Effector CD8-positive, alpha-beta T cell (primary cell): ENCODE results near the gene KCNH1.

ENCODE experiments used
- DNase-seq: peaks from one replicate; lab custom pipeline; 2025; lab: John Stamatoyannopoulos, UW

The KCNH1 gene

DNA sequence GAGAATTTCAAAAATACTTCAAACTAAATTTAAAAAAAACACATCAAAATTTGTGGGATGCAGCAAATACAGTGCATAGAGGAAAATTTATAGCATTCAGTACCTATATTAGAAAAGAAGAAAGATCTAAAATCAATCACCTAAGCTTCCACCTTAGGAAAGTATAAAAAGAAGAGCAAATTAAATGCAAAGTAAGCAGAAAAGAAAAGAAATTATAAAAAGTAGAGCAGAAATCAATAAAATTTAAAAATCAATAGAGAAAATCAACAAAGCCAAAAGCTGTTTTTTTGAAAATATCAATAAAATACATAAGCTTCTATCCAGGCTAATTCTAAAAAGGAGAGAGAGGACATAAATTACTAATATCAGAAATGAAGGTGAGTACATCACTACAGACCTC is 255.4 kb downstream of the KCNH1 start:
- no peak for DNase-seq

DNA sequence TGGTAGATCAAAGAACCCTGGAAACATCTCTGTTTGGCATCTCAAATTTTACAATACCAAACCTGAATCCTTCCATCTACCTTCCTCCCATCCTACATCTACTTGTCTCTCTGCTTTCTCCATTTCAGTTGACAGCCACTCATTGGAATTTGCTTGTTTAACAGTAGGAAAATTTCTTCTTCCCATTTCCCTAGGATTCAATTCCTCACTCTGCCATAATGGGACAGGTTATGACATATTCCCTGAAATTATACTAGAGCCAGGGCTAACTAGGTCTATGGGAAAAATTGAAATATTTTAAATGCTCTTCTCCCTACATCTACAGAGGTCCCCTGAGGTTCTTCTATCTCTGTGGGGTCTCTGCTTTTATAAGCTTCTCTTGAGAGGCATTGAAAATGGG is 257.7 kb downstream of the KCNH1 start:
- no peak for DNase-seq

DNA sequence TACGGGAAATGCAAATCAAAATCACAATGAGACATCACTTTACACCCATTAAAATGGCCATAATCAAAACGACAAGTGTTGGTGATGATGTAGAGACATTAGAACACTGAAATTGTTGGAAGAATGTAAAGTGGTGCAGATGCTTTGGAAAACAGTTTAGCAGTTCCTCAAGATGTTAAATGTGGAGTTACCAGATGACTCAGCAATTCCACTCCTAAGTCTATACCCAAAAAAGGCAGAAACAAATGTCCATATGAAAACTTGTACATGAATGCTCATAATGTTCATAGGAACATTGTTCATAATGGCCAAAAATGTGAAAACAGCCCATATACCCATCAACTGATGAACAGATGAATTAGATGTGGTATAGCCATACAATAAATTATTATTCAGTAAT is 267.4 kb downstream of the KCNH1 start:
- DNase-seq, result no peak

DNA sequence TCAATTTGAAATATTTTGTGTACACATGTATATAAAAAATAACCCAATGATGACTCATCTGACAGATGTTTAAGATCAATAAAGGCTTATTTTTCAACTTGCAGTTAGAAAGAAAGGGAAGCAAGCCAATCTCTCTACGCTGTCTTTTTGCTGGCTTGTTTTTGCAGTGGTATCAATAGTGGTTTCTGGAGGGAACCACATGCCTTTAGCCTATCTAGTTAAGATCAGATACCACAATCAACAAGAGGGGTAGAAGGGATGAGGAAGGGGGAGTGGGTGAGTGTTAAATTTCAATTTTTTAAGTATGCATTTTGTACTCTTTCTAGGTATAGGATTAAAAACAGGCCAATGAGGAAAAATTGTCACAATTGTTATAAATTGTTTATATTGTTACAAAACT is 276.2 kb downstream of the KCNH1 start:
- no peak for DNase-seq

DNA sequence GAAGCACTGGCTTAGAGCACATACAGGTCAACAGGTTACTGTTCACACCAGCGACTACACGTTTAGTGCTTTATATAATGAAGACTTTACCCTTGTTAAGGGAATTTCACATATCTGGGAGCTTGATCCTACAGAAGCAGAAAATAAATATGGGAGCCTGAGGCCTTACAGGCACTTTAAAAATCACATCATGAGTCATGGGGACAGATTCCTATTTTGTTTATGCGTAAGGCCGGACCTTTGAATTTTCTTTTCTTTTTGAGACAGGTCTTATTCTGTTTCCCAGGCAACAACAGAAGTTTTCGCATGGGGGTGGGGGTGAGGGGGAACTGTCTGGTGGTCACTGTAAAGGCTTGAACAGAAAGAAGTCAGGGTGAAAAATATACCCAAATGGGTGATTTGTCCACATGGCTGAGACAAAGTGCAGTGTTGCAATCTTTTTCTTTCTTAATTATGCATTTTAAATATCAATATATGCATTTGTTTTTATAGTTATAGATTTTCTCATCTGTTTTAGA is 276.7 kb downstream of the KCNH1 start:
- no peak for DNase-seq

DNA sequence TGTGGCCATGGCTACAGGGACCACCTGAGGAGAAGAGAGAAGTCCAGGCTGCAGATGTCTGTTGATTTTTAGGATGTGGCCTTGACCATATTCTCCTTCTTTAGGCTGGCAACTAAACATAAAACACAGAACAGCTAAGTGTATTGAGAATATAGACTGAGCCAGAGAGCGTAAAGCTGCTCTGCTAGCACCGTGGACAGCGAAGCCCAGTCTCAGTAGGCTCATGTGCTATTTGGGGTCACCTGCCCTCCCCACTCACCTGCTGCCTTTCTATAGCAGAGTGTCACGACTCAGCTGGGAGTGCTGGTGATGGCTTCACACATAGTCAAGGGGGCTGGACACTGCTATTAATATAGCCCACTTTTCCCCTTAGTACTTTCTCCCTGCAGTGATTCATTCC is 278.5 kb downstream of the KCNH1 start:
- DNase-seq, result no peak

DNA sequence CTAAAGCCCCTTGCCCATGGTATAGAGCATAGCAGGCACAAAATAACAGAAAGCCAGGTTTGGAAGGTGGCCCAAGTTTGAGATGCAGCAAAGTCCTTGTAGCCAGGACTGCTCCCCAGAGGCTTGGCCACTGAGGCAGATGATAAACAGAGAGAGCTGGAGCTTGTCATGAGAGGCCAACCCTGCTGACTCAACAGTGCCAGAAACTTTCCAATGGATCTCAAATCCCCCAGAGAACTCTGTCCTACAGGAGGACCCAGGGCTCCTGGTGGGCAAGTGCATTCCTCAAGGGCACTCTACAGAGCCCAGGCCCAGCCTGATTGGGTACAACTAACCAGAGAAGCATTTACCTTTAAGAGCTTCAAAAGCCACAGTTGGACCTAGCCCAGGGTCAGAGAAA is 280.7 kb downstream of the KCNH1 start:
- DNase-seq, result no peak

DNA sequence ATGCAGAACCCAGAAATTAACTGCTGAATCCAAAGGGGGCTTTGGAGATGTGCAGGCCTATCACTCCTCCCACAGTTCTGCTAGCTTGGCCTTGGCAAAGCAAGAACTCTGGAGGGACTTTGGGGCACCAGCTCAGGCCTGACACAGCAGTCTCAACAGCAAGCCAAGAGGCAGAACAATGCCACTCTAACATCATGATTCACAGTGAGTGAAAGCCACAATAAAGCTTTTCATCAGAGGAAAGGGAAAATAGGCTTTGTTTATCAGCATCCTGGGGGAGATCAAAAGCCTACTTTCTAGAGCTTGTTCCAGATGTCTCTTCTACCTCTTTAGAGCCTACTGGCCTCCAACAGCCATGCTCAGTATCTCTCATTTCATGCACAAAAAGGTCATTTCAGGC is 283.4 kb downstream of the KCNH1 start:
- DNase-seq, result no peak

DNA sequence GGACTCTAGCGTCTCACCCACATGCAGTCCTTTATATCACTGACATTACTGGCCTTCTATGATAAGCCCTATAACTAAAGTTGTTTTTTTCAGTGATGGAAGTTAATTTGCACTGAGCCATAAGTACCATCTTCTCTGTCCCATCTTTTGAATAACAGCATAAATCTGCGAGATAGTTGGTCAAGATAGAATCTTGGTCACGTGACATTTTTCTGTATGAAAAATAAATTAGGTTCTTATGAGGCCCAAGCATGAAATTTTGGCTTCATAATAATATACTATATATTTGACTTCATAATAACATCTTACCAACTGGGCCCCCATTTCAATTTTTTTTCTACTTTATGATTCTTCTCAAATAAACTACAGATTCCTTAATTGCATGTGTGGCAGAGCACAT is 285.5 kb downstream of the KCNH1 start:
- DNase-seq, result no peak

DNA sequence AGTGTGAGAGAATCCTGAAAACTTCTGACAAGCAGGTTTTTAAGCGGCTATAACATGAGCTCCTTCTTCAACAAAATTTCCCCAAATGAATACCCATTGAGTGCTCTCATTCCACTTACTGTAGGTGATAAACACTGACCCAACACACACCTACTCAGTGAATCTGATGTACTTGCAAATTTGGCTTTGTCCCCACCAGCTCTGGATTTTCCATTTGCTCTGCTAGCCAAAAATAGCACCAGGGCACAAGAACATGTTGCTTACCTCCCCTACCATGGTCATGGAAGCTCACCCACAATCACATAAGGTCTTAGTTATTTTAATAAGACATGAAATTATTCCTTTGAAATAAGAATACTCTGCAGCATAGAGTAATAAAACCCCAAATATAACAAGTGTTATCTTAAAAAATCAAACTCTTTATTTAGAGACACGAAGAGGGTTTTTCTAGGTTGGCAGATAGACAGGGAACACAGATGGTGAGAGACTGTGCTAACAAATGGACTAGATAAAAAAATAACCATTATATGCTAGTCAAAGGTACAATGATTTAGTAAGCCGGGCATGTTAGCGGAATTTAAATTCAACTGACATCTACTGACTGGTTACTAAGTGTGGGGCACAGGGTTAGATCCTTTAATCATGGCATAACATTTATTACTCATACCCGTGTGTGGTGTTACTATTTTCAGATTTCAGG is 291.9 kb downstream of the KCNH1 start:
- DNase-seq, result no peak

DNA sequence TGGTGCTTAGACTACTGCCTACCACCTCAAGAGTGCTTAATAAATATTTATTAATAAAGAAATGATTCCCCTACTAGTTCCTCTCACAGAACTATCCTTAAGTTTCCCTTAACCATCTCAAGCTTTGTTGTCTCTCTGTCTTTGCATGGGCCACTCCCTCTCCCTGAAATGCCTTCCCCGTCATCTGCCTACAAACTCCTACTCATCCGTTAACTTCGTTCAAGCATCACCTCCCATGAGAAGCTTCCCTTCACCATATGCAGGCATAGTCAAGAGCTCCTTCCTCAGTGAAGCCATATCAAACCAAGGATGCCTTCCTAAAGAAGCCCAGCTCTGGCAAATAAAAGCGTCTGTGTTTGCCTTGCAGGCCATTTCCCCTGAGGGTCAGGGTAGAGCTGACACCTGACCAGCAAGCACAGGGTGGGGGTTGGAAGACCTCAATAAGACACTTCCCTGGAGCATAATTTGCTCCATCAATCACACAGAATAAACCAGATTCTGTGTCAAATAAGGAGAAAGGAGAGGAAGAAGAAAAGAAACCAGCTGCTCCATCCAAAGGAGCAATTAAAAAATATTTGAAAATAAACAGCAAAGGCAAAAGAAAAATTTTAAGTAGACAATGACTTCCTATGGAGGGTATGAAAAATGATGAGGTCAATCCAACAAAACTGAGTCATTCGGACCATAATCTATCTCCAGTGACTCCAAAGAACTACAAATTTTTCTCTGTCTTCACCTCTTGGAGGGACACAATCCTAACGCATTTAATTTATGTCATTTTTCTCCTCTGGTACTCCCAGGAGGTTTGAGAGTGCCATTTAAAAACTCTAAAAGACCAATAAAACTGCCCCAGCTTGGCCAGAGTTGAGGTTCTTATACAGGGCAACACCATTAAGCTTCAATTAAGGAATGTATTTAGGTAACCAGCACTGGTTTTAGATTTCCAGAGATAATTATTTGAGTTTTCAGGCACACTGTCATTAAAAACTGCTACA is 303.6 kb downstream of the KCNH1 start:
- no peak for DNase-seq

DNA sequence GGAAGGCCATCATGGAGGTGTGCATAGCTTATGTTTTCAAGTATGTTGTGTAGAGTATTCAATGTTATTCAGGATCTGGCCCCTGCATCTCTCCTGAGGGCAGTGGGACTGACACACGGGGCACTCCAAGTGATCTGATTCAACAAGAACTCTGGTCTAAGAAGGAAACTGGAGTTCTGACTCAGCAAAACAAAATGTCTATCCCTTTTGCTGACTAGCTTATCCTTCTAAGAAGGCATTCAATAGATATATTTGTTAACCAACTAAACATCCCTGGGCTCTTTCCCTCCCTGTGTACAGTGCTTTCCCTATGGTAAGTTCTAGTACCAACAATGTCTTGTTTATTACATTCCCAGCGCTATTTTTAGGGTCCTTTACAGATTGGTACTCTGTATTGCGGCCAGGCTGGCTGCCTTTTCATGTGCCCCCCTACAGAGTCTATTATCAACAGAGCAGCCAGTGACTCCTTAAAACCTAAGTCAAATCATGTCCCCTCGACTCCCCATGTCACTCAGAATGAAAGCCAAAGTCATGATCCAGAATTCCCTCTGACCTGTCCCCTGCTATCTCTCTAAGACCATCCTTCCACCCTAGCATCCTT is 304.9 kb downstream of the KCNH1 start:
- DNase-seq, result no peak

DNA sequence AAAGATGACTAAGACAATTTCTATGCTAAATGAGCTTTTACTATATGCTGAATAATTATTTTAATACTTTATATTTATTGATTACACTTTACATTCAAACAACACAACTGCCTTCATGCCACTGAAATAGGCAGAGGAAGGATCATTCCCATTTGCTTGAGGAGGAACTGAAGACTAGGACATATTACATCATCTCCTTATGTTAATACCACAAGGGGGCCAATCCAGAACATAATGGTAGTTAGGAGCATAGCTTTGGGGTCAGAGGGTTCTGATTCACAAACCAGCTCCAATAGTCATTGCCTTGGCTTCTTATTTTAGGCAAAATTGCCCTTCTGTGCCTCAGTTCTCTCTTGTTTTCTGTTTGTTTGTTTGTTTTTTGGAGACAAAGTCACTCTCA is 306.5 kb downstream of the KCNH1 start:
- no peak for DNase-seq

DNA sequence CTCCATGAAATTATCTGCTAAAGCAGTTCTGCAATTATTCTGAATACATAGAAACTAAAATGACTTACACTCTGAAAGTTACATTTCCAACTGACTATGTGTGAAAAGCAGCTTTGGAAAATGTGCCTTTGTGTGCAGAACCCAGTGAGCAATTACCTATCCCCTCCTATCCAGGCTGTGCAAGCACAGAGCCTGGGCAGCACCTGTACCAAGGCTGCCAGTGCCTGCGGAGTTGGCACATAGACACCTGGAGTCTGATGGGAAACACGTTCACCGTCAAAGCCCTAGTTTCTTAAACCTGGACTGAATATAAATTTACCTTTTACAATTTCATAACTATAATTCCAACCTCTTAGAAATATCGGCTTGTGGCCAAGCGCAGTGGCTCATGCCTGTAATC is 307.3 kb downstream of the KCNH1 start:
- no peak for DNase-seq

DNA sequence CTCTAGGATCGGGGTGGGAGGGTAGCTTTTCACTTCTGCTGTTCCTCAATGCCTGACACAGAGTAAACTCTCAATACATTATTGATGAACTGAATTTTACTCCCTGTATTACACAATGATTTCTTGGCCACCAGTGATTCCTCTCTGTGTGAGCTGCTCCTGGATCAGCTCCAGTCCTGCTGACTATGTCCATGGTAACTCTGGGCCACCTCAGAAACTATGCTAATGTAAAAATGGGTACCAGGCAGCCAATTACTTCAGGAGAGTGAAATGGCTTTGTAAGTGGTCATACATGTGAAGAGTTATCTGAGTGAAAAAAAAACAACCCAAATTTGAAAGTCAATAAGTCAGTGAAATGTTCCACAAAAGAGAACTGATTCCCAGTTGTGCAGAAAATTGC is 311.0 kb downstream of the KCNH1 start:
- DNase-seq, result no peak

DNA sequence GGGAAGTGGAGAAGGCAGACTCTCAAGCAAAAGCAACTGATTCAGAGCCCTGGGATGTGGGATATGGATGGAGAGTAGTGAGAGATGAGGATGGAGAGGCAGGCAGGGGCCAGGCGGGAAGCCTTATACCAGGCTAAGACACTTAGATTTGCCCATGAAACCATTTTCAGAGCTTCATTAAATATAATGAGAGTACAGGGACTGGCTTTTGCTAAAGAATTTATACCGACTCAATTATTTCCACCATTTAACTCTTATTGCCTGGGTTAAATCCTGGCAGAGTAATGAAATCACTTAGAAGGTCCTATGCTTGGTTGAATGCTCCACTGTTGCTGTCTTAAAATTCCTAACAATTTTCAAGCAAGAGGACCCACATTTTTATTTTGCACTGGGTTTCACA is 311.7 kb downstream of the KCNH1 start:
- no peak for DNase-seq

DNA sequence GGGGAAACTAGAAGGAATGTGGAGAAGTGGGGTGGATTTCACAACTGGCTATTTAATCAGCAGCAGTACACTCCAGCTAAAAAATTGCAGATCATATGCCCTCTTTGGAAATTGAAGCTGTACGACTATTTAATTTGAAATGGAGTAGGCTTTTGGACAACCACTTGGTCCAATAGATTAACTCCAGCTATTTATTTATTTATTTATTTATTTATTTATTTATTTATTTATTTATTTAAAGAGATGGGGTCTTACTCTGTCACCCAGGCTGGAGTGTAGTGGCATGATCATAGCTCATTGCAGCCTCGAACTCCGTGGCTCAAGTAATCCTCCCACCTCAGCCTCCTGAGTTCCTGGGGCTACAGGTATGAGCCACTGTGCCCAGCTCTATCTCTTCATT is 312.3 kb downstream of the KCNH1 start:
- no peak for DNase-seq

DNA sequence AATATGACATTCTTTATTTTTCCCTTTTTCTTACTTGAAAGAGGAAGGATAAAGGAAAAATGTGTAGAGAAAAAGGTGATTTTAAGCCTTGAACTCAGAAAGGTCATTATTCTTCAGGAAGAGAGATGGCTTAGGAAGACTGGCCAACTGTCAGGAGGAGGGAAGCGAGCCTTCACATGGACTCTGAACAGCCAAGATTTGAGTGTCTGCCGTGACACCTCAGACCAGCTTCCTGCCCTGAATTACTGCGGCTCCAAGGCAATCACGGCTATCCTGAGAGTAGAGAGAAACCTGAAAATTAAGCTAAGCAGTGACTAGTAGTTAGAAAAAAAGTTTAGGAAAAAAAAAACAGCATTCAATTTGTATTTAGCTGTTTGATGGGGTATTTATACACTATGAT is 314.7 kb downstream of the KCNH1 start:
- no peak for DNase-seq

DNA sequence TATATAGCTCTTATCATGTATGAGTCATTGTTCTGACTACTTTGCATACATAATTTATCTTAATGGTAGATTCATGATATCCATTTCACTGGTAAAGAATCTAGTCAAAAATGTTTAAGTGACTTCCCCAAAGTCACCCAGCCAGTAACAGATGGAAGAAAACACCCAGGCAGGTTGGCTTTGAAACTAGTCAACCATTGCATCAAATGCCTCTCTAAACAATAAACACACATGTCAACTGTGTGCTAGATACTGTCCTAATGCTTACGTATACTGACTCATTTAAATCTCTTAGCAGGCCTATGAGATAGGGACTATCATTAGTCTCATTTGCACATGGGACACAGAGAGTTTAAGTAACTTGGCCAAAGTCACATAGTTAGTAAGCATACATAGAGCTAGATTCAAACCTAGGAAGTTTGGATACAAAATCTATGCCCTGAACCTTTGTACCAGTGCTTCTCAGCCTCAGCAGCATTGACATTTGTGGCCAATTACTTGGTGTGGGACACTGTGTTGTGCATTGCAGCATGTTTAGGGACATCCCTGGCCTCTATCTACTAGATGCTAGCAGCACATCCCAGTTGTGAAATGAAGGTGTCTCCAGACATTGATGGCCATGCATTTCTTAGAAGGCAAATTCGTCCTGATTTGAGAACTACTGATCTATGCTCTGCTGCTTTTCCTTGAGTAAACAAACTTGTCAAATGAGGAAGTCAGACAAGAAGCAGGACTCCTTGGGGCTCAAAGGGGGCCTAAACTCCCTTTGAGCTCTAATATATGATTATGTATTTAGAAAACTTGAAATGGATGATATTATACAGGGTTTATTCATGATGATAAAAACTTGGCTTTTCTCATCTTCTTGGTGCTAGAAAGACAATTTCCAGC is 316.3 kb downstream of the KCNH1 start:
- no peak for DNase-seq

DNA sequence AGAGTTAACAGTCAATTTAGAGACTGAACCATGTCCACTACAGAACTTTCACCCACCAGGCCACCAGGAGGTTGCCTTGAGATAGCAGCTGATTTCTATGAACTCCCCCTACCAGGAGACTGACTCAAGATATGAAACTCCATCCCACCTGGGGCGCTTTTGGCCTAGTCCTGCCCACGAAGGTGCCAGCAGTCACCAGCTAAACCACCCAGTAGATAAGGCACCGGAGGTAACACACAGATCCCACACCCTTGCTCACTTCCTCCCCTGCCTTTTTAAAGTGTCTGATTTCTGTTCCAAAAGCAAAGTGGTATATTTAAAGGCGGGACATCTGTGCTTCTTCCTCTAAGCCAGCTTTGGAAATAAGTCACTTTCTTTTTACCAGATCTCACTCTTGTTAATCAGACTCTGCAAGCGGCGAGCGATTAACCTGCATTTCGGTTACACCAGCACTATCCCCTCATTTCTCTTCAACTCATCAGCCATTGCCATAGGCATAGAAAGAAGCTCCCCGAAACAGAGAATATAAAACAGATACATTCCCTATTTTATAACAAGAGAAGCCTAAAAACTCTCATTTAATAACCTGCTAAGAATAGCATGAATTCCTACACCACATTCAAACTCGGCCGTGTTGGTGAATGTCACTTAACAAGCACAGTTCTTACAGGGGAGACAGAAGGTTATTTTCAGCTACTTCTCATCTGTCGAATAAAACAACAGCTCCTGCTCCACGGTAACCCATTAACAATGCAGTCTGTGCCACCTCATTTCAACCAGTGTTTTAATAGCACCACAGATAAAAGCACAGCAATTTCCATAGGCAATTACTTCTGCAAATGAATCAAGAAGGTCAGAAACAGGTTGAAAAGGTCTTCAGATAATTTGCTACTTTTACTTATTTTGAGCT is 318.1 kb downstream of the KCNH1 start:
- DNase-seq, result no peak
